Fibroblast of lung (primary cell): ENCODE measurements around the gene TOGARAM2. TPM values are rescaled to one million over a fixed set of nuclear protein-coding genes. Genes with fewer than 3 reads are reported as not detected.

Experiments used
- DNase-seq, 2 donors: peaks; one replicate each; pipeline versions ENCODE4 v3.0.0 to v3.0.0-alpha.2; 2010; ENCODE audit warnings: low read depth in 2 of 2
- H2AFZ ChIP-seq: 2 replicates; pipeline ENCODE4 v1.5.1; 2012; ENCODE audit warnings: low read length, control low read depth, inconsistent platforms
- H3K27ac ChIP-seq: 2 replicates; pipeline ENCODE4 v1.5.1; 2011; ENCODE audit warnings: low read length, control low read depth; ENCODE audit not compliant: insufficient read depth
- H3K27me3 ChIP-seq: 2 replicates; pipeline ENCODE4 v1.5.1; 2011; ENCODE audit warnings: mild to moderate bottlenecking, low read length; ENCODE audit not compliant: control insufficient read depth, insufficient read depth
- H3K36me3 ChIP-seq: 2 replicates; pipeline ENCODE4 v1.5.1; 2011; ENCODE audit warnings: low read length; ENCODE audit not compliant: control insufficient read depth, insufficient read depth
- H3K4me1 ChIP-seq: 2 replicates; pipeline ENCODE4 v1.5.1; 2011; ENCODE audit warnings: low read length; ENCODE audit not compliant: control insufficient read depth, insufficient read depth; ENCODE audit errors: extremely low read depth
- H3K4me2 ChIP-seq: 2 replicates; pipeline ENCODE4 v1.5.1; 2011; ENCODE audit warnings: low read length, control low read depth; ENCODE audit not compliant: insufficient read depth; ENCODE audit errors: extremely low read depth
- H3K4me3 ChIP-seq, 4 experiments: fragments of 200-600 bp in 1 of 4; sonication (generic) in 1 of 4; replicated peaks in 1 of 4; 2 replicates each; pipeline ENCODE4 v1.5.1; 2011 to 2016; ENCODE audit warnings: low read length in 4 of 4, low read depth in 3 of 4, mild to moderate bottlenecking in 3 of 4, control low read depth in 2 of 4, inconsistent platforms in 1 of 4, mixed read lengths in 1 of 4; ENCODE audit not compliant: insufficient read depth in 1 of 4; ENCODE audit errors: control extremely low read depth in 1 of 4
- H3K79me2 ChIP-seq: 2 replicates; pipeline ENCODE4 v1.5.1; 2012; ENCODE audit warnings: mild to moderate bottlenecking, low read length, inconsistent platforms; ENCODE audit not compliant: control insufficient read depth, insufficient read depth
- H3K9ac ChIP-seq: 2 replicates; pipeline ENCODE4 v1.5.1; 2011; ENCODE audit warnings: mild to moderate bottlenecking, low read length, control low read depth; ENCODE audit not compliant: insufficient read depth
- H3K9me3 ChIP-seq: 2 replicates; pipeline ENCODE4 v1.5.1; 2012; ENCODE audit warnings: low read depth, low read length; ENCODE audit not compliant: control insufficient read depth, insufficient read depth
- H4K20me1 ChIP-seq: 2 replicates; pipeline ENCODE4 v1.5.1; 2011; ENCODE audit warnings: low read length; ENCODE audit not compliant: control insufficient read depth, insufficient read depth; ENCODE audit errors: extremely low read depth
- CTCF ChIP-seq, 2 donors: IDR thresholded peaks in 1 of 2; conservative IDR thresholded peaks in 1 of 2; 1 replicate in 1 of 2; 2 replicates in 1 of 2; pipeline ENCODE4 v1.5.1; 2011 to 2012; ENCODE audit warnings: low read length in 2 of 2, control low read depth in 1 of 2, inconsistent platforms in 1 of 2, low read depth in 1 of 2, mild to moderate bottlenecking in 1 of 2
- EZH2 ChIP-seq: IDR thresholded peaks from 2 replicates; pipeline ENCODE4 v1.5.1; 2012; ENCODE audit warnings: low read length, control low read depth, mild to moderate bottlenecking; ENCODE audit errors: missing control alignments
- polyA plus RNA-seq, 2 donors: library from polyadenylated mRNA; depleted of rRNA in 1 of 2; stranded (reverse) in 1 of 2; unstranded in 1 of 2; fragments of >200 nt; gene quantifications; 2 replicates each; pipeline ENCODE4 v1.2.1, GENCODE V29; 2011 to 2012; ENCODE audit warnings: missing spikeins in 1 of 2
- total RNA-seq: library from RNA; depleted of rRNA; stranded (reverse); fragments of >200 nt; gene quantifications from 2 replicates; pipeline ENCODE4 v1.2.1, GENCODE V29; 2014

Gene TOGARAM2
- total and polyA plus RNA-seq, 2 donors (not counting 1 experiment from before 2014, with no cell fraction given): 0.15 to 0.33 TPM

GRCh38 chr2:28997847-28998735 is 17.0 kb downstream of the TOGARAM2 start:
- Histone ChIP-seq H3K4me1 (no peaks in the 10 kb centered on the region), H2AFZ (no peak overlapping the region), H3K4me3 (no peak overlapping the region), H3K9ac (no peak overlapping the region), H3K36me3 (no peaks in the 10 kb centered on the region), H3K27ac (no peak overlapping the region), H3K27me3 (no peaks in the 10 kb centered on the region), H3K79me2 (no peaks in the 10 kb centered on the region), H3K4me2 (no peak overlapping the region), H3K9me3 (no peaks in the 10 kb centered on the region), H4K20me1 (no peaks in the 10 kb centered on the region)
- DNase-seq: no peak
- no peak for TF ChIP-seq EZH2

DNA sequence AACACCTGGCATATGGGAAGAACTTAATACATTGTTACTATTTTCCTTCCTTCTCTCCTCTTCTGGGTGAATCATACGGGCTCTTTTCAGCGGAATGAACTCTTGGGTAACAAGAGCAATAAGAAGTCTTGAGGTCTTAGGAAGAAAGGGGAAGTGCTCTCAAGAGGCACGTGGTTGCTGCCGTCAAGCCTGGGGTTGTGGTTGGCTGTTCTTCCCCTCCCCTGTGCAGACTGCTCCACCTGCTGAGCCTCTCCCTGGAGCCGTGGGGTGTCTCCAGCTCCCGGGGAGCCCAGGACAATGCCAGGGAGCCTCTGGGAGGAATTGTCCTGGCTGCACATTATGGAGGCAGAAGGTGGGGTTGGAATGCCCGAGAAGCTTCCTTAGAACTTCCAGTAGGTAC is 19.4 kb downstream of the TOGARAM2 start:
- Histone ChIP-seq H3K9ac (no peak overlapping the region), H3K36me3 (no peaks in the 10 kb centered on the region), H3K27ac (no peak overlapping the region), H3K4me1 (no peaks in the 10 kb centered on the region), H3K79me2 (no peaks in the 10 kb centered on the region), H3K9me3 (peaks cover 2% of the 10 kb centered on the region), H3K4me3 (no peak overlapping the region), H2AFZ (no peak overlapping the region), H3K27me3 (no peaks in the 10 kb centered on the region), H3K4me2 (no peak overlapping the region), H4K20me1 (no peaks in the 10 kb centered on the region)
- DNase-seq: no peak
- TF ChIP-seq EZH2 (no peak), CTCF (conservative IDR thresholded peaks at IDR 0.05 in 1 of 2, IDR thresholded peaks at IDR 0.05 in 1 of 2; ENCODE audit: low read depth in 1 of 2, low read length in 2 of 2) (no peak)

DNA sequence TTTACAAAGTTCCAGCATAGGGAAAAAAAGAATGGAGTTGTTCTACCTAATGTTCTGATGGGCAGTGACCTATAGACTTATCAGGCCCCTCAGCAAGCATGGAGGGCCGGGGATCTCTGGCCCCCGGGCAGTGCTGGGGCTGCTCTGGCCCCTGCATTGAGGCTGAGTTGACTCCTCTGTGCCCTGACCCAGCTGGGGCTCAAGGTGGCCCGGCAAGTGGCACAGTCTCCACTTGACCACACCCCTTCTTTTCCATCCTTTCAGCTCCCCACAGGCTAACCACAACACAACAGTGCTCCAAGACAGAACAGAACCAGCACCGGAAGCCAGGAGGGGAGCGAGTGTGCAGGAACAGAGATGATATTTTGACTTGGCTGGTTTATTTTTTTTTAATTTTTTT is 19.9 kb downstream of the TOGARAM2 start:
- Histone ChIP-seq H3K36me3 (no peaks in the 10 kb centered on the region), H3K4me2 (no peak overlapping the region), H3K9me3 (peaks cover 2% of the 10 kb centered on the region), H3K27ac (no peak overlapping the region), H2AFZ (no peak overlapping the region), H3K4me1 (no peaks in the 10 kb centered on the region), H3K4me3 (no peak overlapping the region), H3K9ac (no peak overlapping the region), H3K79me2 (no peaks in the 10 kb centered on the region), H4K20me1 (no peaks in the 10 kb centered on the region), H3K27me3 (no peaks in the 10 kb centered on the region)
- TF ChIP-seq CTCF (conservative IDR thresholded peaks at IDR 0.05 in 1 of 2, IDR thresholded peaks at IDR 0.05 in 1 of 2; ENCODE audit: low read depth in 1 of 2, low read length in 2 of 2): no peak
- no peak for DNase-seq
